Measurements from ENCODE around the gene ERICH6. TPM values are rescaled to one million over a fixed set of nuclear protein-coding genes. Genes with fewer than 3 reads are reported as not detected.

Gene ERICH6
- total and polyA plus RNA-seq, 10 of the 15 experiments (the other 5 are each of a cell fraction or from before 2014, with no cell fraction given): 0.04 to 0.40 (median 0.22) TPM; not detected in 6

- TF ChIP-seq NR2C1 (IDR thresholded peaks at IDR 0.05) (peak; percentile 42), SUZ12 (IDR thresholded peaks at IDR 0.05; ENCODE audit: unreplicated experiment) (no peak), JUND (IDR thresholded peaks at IDR 0.05; ENCODE audit: low read depth, low read length) (no peak), SMARCA5 (IDR thresholded peaks at IDR 0.05) (peak; percentile 54), RUNX3 (IDR thresholded peaks at IDR 0.05; ENCODE audit: low read length) (peak; percentile 64), DPF2 (IDR thresholded peaks at IDR 0.05) (0 out of 2 replicates have a peak, but pooled peaks have one; percentile 53), IKZF1 (conservative IDR thresholded peaks at IDR 0.05) (0 out of 2 replicates have a peak, but pooled peaks have one; percentile 36), SP1 (IDR thresholded peaks at IDR 0.05; ENCODE audit: low read depth, low read length) (no peak)
These were observed 36.3 kb upstream of the ERICH6 start (continued) for GRCh38 chr3:150739877-150740645.

- ChIA-PET CTCF (no interaction called here), POLR2A (no interaction called here), SMC1A (ENCODE audit: uncharacterized antibody, unreplicated experiment) (interaction anchor here (0.7 kb wide), 1 partner anchor 25 kb away, joined by 4 read pairs; no protein-coding TSS in a partner anchor), RAD21 (ENCODE audit: unreplicated experiment) (interaction anchor here (1.0 kb wide), 1 partner anchor 22 kb away, joined by 4 read pairs; no protein-coding TSS in a partner anchor)
- FAIRE-seq (peak; percentile 35), DNase-seq (ENCODE audit: low read depth, low spot score) (no peak), ATAC-seq (peak; percentile 55)
- intact Hi-C loops (cut with micrococcal nuclease; ENCODE audit: unreplicated experiment): loop anchor here (2.0 kb wide), 1 partner anchor 21 kb away; no protein-coding TSS in a partner anchor
- H2AFZ ChIP-seq (ENCODE audit: control insufficient read depth, low read depth, low read length): no peak overlapping the region; the same call in 1 of the 2 replicates
- H3K36me3 ChIP-seq (ENCODE audit: control insufficient read depth in 2 of 2, insufficient read depth in 2 of 2, low read length in 1 of 2): peaks cover 2 to 8% of the 10 kb centered on the region in 2 experiments
- peak overlapping the region; percentile 40; the same call in 1 of the 2 replicates for H3K4me3 ChIP-seq
- H3K9ac ChIP-seq (ENCODE audit: control insufficient read depth, insufficient read depth, low read length): peak overlapping the region; percentile 3; the same call in 1 of the 2 replicates
- in situ Hi-C loops (cut with MboI): no loop called here
- H3K79me2 ChIP-seq (ENCODE audit: control insufficient read depth, insufficient read depth, low read length): peaks cover 28% of the 10 kb centered on the region
- H3K27ac ChIP-seq (ENCODE audit: control insufficient read depth, insufficient read depth): peak overlapping the region; percentile 64
- no TSS peak for BruUV-seq (replicated peaks)
- no peaks in the 10 kb centered on the region for H3K27me3 ChIP-seq (replicated peaks in 1 of 2; ENCODE audit: control insufficient read depth in 2 of 2, insufficient read depth in 2 of 2, low read length in 1 of 2)
- H3K4me2 ChIP-seq (ENCODE audit: control insufficient read depth, insufficient read depth): peak overlapping the region; percentile 64
- H4K20me1 ChIP-seq (ENCODE audit: control insufficient read depth, insufficient read depth): no peaks in the 10 kb centered on the region
- H3K9me3 ChIP-seq (replicated peaks; ENCODE audit: control insufficient read depth, insufficient read depth, low read length): no peaks in the 10 kb centered on the region
- peaks cover 45% of the 10 kb centered on the region for H3K4me1 ChIP-seq (ENCODE audit: control insufficient read depth, insufficient read depth, low read length)
- WGBS (ENCODE audit: insufficient coverage, insufficient replicate concordance, low lambda C conversion rate, missing lambda C conversion rate): 1% methylated on average over 7 of the region's 7 CpGs
- TF ChIP-seq MYB (IDR thresholded peaks at IDR 0.05; ENCODE audit: borderline replicate concordance, low read depth, low read length) (no peak), DPF2 (IDR thresholded peaks at IDR 0.05) (no peak), ATF2 (IDR thresholded peaks at IDR 0.05; ENCODE audit: low read length) (0 out of 2 replicates have a peak, but pooled peaks have one; percentile 37), RELA (IDR thresholded peaks at IDR 0.05; ENCODE audit: borderline replicate concordance, partially characterized antibody) (no peak), SP1 (IDR thresholded peaks at IDR 0.05; ENCODE audit: low read depth, low read length) (no peak), GABPA (IDR thresholded peaks at IDR 0.05; ENCODE audit: low read depth) (no peak), NBN (IDR thresholded peaks at IDR 0.05) (no peak), POLR2AphosphoS2 (IDR thresholded peaks at IDR 0.05; ENCODE audit: low read depth, low read length) (no peak), IKZF1 (conservative IDR thresholded peaks at IDR 0.05) (no peak; the same call in 1 of the 2 replicates), EED (IDR thresholded peaks at IDR 0.05; ENCODE audit: low read depth) (peak; percentile 71), NFYA (IDR thresholded peaks at IDR 0.05; ENCODE audit: borderline replicate concordance, low read depth, low read length) (no peak), ATF7 (IDR thresholded peaks at IDR 0.05; ENCODE audit: low read depth) (peak; percentile 27), IRF3 (IDR thresholded peaks at IDR 0.05) (no peak), TCF7 (IDR thresholded peaks at IDR 0.05; ENCODE audit: borderline replicate concordance) (peak; percentile 60; the same call in 1 of the 2 replicates), RCOR1 (conservative IDR thresholded peaks at IDR 0.05; ENCODE audit: low read depth, low read length) (no peak)
These were observed 35.6 kb upstream of the ERICH6 start for GRCh38 chr3:150739200-150739863.
